Measurements from ENCODE around the gene CAVIN2.

DNA sequence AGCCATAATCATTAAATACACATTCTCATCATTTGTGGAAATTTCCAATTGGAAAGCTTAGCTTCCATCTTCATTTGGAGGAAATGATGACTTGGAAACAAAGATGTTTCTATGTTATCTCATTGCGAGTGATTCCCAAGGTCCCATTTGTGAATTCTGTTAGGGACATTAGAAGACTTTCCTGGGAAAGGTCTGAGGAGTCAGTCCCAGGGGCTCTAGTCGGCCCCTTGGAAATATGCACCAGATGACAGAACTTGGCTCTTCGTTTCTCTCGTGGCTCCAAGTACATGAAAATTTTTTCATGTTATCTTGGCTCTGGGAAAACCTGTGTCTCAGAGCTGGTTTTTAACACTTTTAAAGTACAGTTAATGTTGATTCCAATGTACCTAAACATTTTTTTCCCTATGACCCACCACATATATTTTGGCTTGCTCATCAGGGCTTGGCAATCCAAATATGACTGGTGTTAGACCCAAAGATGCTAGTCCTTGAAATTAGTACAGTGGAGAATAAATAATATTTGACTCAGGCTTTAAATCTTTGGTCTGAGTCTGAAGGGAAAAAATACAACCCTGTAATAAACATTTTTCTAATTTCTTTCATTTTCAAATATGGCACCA, 15.4 kb upstream of the CAVIN2 start:
- TF ChIP-seq POLR2AphosphoS5 (IDR thresholded peaks at IDR 0.05) (no peak), POLR2A (IDR thresholded peaks at IDR 0.05) (no peak)

Measured in upper lobe of left lung (tissue), 4 donors.